GM12878 (cell line): Measurements from ENCODE around the gene RBM12. TPM values are rescaled to one million over a fixed set of nuclear protein-coding genes. Genes with fewer than 3 reads are reported as not detected.

ENCODE experiments used
- ATF7 ChIP-seq: fragments of 450-650 bp; IDR thresholded peaks from 2 replicates; pipeline ENCODE4 v1.6.1; 2016; ENCODE audit warnings: low read depth, mild to moderate bottlenecking
- BACH1 ChIP-seq: fragments of 450-650 bp; IDR thresholded peaks from 2 replicates; pipeline ENCODE4 v1.6.1; 2017; ENCODE audit warnings: mild to moderate bottlenecking, borderline replicate concordance
- BHLHE40 ChIP-seq, 2 experiments: fragments of 450-650 bp in 1 of 2; IDR thresholded peaks; 2 replicates each; pipeline ENCODE4 v1.6.1; 2011 to 2017; ENCODE audit warnings: low read depth in 2 of 2, borderline replicate concordance in 1 of 2, improper control_type of control experiment in 1 of 2, low read length in 1 of 2, mild to moderate bottlenecking in 1 of 2
- DPF2 ChIP-seq: fragments of 450-650 bp; IDR thresholded peaks from 2 replicates; pipeline ENCODE4 v1.6.1; 2017; ENCODE audit warnings: mild to moderate bottlenecking
- HDGF ChIP-seq: fragments of 450-650 bp; IDR thresholded peaks from 2 replicates; pipeline ENCODE4 v1.6.1; 2016; ENCODE audit warnings: antibody characterized with exemption
- IKZF1 ChIP-seq: fragments of 450-650 bp; conservative IDR thresholded peaks from 2 replicates; pipeline ENCODE4 v1.6.1; 2017; ENCODE audit warnings: antibody characterized with exemption, mild to moderate bottlenecking
- MTA2 ChIP-seq: fragments of 450-650 bp; IDR thresholded peaks from 2 replicates; pipeline ENCODE4 v1.6.1; 2016; ENCODE audit warnings: low read depth, mild to moderate bottlenecking, moderate library complexity
- NFXL1 ChIP-seq: fragments of 450-650 bp; IDR thresholded peaks from 2 replicates; pipeline ENCODE4 v1.6.1; 2017; ENCODE audit warnings: antibody characterized with exemption, mild to moderate bottlenecking, borderline replicate concordance
- PML ChIP-seq: IDR thresholded peaks from 2 replicates; pipeline ENCODE4 v1.6.1; 2012; ENCODE audit warnings: low read length, inconsistent platforms
- RB1 ChIP-seq: fragments of 450-650 bp; formaldehyde crosslinking; IDR thresholded peaks from 2 replicates; pipeline ENCODE4 v1.6.1; 2017; ENCODE audit warnings: mild to moderate bottlenecking, borderline replicate concordance
- REST ChIP-seq: IDR thresholded peaks from 2 replicates; pipeline ENCODE4 v1.6.1; 2012; ENCODE audit warnings: mild to moderate bottlenecking, low read depth, low read length
- RUNX3 ChIP-seq: IDR thresholded peaks from 2 replicates; pipeline ENCODE4 v1.6.1; 2012; ENCODE audit warnings: low read length, inconsistent platforms
- SMAD1 ChIP-seq: fragments of 450-650 bp; IDR thresholded peaks from 2 replicates; pipeline ENCODE4 v1.6.1; 2018; ENCODE audit warnings: mild to moderate bottlenecking, low read depth; ENCODE audit not compliant: partially characterized antibody
- SMC3 ChIP-seq: IDR thresholded peaks from 2 replicates; pipeline ENCODE4 v1.6.1; 2011; ENCODE audit warnings: low read length, improper control_type of control experiment, borderline replicate concordance
- TCF12 ChIP-seq: IDR thresholded peaks from 2 replicates; pipeline ENCODE4 v1.6.1; 2011; ENCODE audit warnings: low read depth, mild to moderate bottlenecking, low read length
- YY1 ChIP-seq: IDR thresholded peaks from 2 replicates; pipeline ENCODE4 v1.6.1; 2011; ENCODE audit warnings: low read depth, mild to moderate bottlenecking, low read length
- ZBED1 ChIP-seq: IDR thresholded peaks from 2 replicates; pipeline ENCODE4 v1.6.1; 2016; ENCODE audit warnings: borderline replicate concordance
- ZBTB33 ChIP-seq: fragments of 450-650 bp; IDR thresholded peaks from 2 replicates; pipeline ENCODE4 v1.6.1; 2017; ENCODE audit warnings: mild to moderate bottlenecking
- polyA plus RNA-seq, 11 experiments: library from polyadenylated mRNA; depleted of rRNA in 4 of 11; unstranded in 6 of 11; stranded (reverse) in 5 of 11; fragments of >200 nt; fragmentation: Nextera tagmentation in 4 of 11; fragmentation: Illumina TruSeq in 1 of 11; extraction: Ambion mirVana in 4 of 11; extraction: Trizol in 1 of 11; gene quantifications; 1 replicate in 1 of 11; 2 replicates in 10 of 11; pipeline versions ENCODE4 v1.2.1 to v1.2.3, GENCODE V29; 2011 to 2016; ENCODE audit warnings: inconsistent platforms in 2 of 11, missing spikeins in 2 of 11, low read depth in 1 of 11
- total RNA-seq, 4 experiments: library from RNA; depleted of rRNA in 3 of 4; stranded (reverse); fragments of >200 nt in 3 of 4; fragmentation: Illumina TruSeq in 1 of 4; extraction: Trizol in 1 of 4; gene quantifications; 2 replicates each; pipeline versions ENCODE4 v1.2.1 to v1.2.3, GENCODE V29; 2013 to 2021
- TF ChIP-seq, protein P1 (sequence below): fragments of 450-650 bp; formaldehyde crosslinking; IDR thresholded peaks from 2 replicates; pipeline ENCODE4 v1.4.0; 2022; ENCODE audit warnings: mild to moderate bottlenecking, moderate library complexity

The RBM12 gene
- total and polyA plus RNA-seq, 10 of the 15 experiments (the other 5 are each of a cell fraction or from before 2014, with no cell fraction given): 4.7 to 153 (median 58.5) TPM

GRCh38 chr20:35611482-35611881 is 53.2 kb downstream of the RBM12 start (continued):
- TF ChIP-seq SMAD1: no peak
- no peak for TF ChIP-seq HDGF
- TF ChIP-seq PML: no peak
- TF ChIP-seq DPF2: no peak
- TF ChIP-seq IKZF1: peak; percentile 24; the same call in 1 of the 2 replicates
- TF ChIP-seq TCF12: peak; percentile 89
- TF ChIP-seq ZBTB33: no peak
- no peak for TF ChIP-seq NFXL1
- TF ChIP-seq REST: no peak
- TF ChIP-seq YY1: no peak
- peak; percentile 37 to 72; a peak in 2 of 4 replicates for TF ChIP-seq BHLHE40 (IDR thresholded peaks at IDR 0.05; ENCODE audit: borderline replicate concordance in 1 of 2, low read depth in 2 of 2, low read length in 1 of 2)
- no peak for TF ChIP-seq BACH1
- no peak for TF ChIP-seq RB1
- peak; percentile 91 for TF ChIP-seq RUNX3
- peak; percentile 47; the same call in 1 of the 2 replicates for TF ChIP-seq MTA2
- TF ChIP-seq SMC3: no peak
- no peak for TF ChIP-seq ATF7
- TF ChIP-seq, protein P1, sequence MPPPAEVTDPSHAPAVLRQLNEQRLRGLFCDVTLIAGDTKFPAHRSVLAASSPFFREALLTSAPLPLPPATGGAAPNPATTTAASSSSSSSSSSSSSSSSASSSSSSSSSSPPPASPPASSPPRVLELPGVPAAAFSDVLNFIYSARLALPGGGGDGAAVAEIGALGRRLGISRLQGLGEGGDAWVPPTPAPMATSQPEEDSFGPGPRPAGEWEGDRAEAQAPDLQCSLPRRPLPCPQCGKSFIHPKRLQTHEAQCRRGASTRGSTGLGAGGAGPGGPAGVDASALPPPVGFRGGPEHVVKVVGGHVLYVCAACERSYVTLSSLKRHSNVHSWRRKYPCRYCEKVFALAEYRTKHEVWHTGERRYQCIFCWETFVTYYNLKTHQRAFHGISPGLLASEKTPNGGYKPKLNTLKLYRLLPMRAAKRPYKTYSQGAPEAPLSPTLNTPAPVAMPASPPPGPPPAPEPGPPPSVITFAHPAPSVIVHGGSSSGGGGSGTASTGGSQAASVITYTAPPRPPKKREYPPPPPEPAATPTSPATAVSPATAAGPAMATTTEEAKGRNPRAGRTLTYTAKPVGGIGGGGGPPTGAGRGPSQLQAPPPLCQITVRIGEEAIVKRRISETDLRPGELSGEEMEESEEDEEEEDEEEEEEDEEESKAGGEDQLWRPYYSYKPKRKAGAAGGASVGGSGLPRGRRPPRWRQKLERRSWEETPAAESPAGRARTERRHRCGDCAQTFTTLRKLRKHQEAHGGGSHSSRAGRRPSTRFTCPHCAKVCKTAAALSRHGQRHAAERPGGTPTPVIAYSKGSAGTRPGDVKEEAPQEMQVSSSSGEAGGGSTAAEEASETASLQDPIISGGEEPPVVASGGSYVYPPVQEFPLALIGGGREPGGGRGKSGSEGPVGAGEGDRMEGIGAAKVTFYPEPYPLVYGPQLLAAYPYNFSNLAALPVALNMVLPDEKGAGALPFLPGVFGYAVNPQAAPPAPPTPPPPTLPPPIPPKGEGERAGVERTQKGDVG: no peak
- 0 out of 2 replicates have a peak, but pooled peaks have one; percentile 41 for TF ChIP-seq ZBED1
